ENCODE data around the gene ZNF786.

DNA sequence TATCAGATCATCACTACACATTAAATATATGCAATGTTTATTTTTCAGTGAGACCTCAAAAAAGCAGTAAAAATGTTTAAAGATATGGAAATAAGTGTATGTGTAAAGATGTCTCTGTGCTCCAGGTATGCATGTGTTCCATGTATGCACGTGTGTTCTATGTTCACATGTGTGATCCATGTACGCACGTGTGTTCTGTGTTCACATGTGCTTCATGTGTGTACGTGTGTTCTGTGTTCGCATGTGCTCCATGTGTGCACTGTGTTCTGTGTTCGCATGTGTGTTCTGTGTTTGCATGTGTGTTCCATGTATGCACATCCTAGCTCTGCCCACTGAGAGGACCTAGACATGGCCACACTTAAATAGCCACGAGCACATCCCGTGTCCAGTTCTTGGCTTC is 46.6 kb downstream of the ZNF786 start:
- TF ChIP-seq MAX (IDR thresholded peaks at IDR 0.05) = no peak
- TF ChIP-seq EP300 (IDR thresholded peaks at IDR 0.05; ENCODE audit: borderline replicate concordance) = no peak
- TF ChIP-seq RAD21 (IDR thresholded peaks at IDR 0.05; ENCODE audit: low read depth) = no peak
- no peak for TF ChIP-seq TEAD4 (IDR thresholded peaks at IDR 0.05)
- no peak for TF ChIP-seq FOXM1 (IDR thresholded peaks at IDR 0.05; ENCODE audit: borderline replicate concordance, low read depth)
- TF ChIP-seq, protein P1, sequence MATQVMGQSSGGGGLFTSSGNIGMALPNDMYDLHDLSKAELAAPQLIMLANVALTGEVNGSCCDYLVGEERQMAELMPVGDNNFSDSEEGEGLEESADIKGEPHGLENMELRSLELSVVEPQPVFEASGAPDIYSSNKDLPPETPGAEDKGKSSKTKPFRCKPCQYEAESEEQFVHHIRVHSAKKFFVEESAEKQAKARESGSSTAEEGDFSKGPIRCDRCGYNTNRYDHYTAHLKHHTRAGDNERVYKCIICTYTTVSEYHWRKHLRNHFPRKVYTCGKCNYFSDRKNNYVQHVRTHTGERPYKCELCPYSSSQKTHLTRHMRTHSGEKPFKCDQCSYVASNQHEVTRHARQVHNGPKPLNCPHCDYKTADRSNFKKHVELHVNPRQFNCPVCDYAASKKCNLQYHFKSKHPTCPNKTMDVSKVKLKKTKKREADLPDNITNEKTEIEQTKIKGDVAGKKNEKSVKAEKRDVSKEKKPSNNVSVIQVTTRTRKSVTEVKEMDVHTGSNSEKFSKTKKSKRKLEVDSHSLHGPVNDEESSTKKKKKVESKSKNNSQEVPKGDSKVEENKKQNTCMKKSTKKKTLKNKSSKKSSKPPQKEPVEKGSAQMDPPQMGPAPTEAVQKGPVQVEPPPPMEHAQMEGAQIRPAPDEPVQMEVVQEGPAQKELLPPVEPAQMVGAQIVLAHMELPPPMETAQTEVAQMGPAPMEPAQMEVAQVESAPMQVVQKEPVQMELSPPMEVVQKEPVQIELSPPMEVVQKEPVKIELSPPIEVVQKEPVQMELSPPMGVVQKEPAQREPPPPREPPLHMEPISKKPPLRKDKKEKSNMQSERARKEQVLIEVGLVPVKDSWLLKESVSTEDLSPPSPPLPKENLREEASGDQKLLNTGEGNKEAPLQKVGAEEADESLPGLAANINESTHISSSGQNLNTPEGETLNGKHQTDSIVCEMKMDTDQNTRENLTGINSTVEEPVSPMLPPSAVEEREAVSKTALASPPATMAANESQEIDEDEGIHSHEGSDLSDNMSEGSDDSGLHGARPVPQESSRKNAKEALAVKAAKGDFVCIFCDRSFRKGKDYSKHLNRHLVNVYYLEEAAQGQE (IDR thresholded peaks at IDR 0.05; ENCODE audit: low read depth) = no peak
- TF ChIP-seq USF1 (IDR thresholded peaks at IDR 0.05) = no peak

Measured in Ishikawa (cell line).